ENCODE results near the gene SEMA7A.

The SEMA7A gene

GRCh38 chr15:74411686-74412085, 22.1 kb downstream of the SEMA7A start:
- no peak for DNase-seq (ENCODE audit: low read depth)
- no peak overlapping the region for H3K4me3 ChIP-seq (ENCODE audit: low read length)
- no peak for TF ChIP-seq CTCF (conservative IDR thresholded peaks at IDR 0.05; ENCODE audit: low read length)

- no peak for TF ChIP-seq CTCF (conservative IDR thresholded peaks at IDR 0.05; ENCODE audit: low read length)
- no peak overlapping the region for H3K4me3 ChIP-seq (ENCODE audit: low read length)
- no peak for DNase-seq (ENCODE audit: low read depth)
Measured at GRCh38 chr15:74410502-74410901, 23.3 kb downstream of the SEMA7A start.

- no peak overlapping the region for H3K4me3 ChIP-seq (ENCODE audit: low read length)
- no peak for DNase-seq (ENCODE audit: low read depth)
- TF ChIP-seq CTCF (conservative IDR thresholded peaks at IDR 0.05; ENCODE audit: low read length) = no peak
Measured at GRCh38 chr15:74409225-74409624, 24.5 kb downstream of the SEMA7A start.

- H3K4me3 ChIP-seq (ENCODE audit: low read length) = no peak overlapping the region
- no peak for DNase-seq (ENCODE audit: low read depth)
- no peak for TF ChIP-seq CTCF (conservative IDR thresholded peaks at IDR 0.05; ENCODE audit: low read length)
Measured at GRCh38 chr15:74408815-74409214, 24.9 kb downstream of the SEMA7A start.

GRCh38 chr15:74408385-74408784, 25.4 kb downstream of the SEMA7A start:
- H3K4me3 ChIP-seq (ENCODE audit: low read length) = no peak overlapping the region
- no peak for TF ChIP-seq CTCF (conservative IDR thresholded peaks at IDR 0.05; ENCODE audit: low read length)
- no peak for DNase-seq (ENCODE audit: low read depth)

- peak; percentile 95 for DNase-seq (ENCODE audit: low read depth)
- H3K4me3 ChIP-seq (ENCODE audit: low read length) = peak overlapping the region; percentile 35
Measured at GRCh38 chr15:74406992-74407705, 26.6 kb downstream of the SEMA7A start.

More at GRCh38 chr15:74406992-74407705, 26.6 kb downstream of the SEMA7A start:
- TF ChIP-seq CTCF (conservative IDR thresholded peaks at IDR 0.05; ENCODE audit: low read length) = peak; percentile 19
